ENCODE data around the gene LRSAM1.

GRCh38 chr9:127424676-127424999, 26.7 kb upstream of the LRSAM1 start:
- no peak for TF ChIP-seq CTCF (IDR thresholded peaks at IDR 0.05; ENCODE audit: low read depth, low read length)
- no peak for TF ChIP-seq POLR2A (IDR thresholded peaks at IDR 0.05; ENCODE audit: extremely low read depth, insufficient read length)

Data from NB4 (cell line).